Measurements from ENCODE around the gene TMEM196.

TMEM196 gene

DNA sequence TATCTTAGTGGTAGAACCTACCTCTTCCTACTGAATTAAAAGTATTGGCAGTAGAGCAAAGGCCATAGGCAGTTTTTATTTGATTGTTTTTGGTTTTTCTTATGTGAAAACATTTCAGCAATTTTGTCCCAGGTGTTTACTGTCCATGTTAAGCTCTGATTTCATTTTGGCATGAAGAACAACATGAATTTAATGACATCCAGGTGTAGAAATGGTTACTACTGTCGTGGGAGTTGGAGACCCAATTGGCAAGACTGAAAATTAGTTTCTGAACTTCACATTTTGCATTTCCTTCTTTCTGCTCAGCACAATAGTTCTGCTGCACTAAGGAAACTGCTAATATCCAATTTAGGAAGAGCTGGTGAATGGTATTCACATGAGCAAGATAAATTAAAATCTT, 38.0 kb upstream of the TMEM196 start:
- Histone ChIP-seq H3K27me3 (ENCODE audit: insufficient read depth, poor library complexity, severe bottlenecking) (no peaks in the 10 kb centered on the region), H3K27ac (replicated peaks) (no peak overlapping the region), H3K4me3 (replicated peaks; ENCODE audit: insufficient read depth, low read length) (no peak overlapping the region)
- DNase-seq (ENCODE audit: low read depth in 1 of 2, low spot score in 1 of 2) = no peak
- TF ChIP-seq SPI1 (IDR thresholded peaks at IDR 0.05; ENCODE audit: borderline replicate concordance, low read depth) (no peak), CTCF (IDR thresholded peaks at IDR 0.05; ENCODE audit: insufficient read depth, low read length) (no peak), POLR2AphosphoS5 (IDR thresholded peaks at IDR 0.05; ENCODE audit: low read depth) (no peak), GABPA (IDR thresholded peaks at IDR 0.05; ENCODE audit: low read depth) (no peak)
- TF ChIP-seq, protein P1, sequence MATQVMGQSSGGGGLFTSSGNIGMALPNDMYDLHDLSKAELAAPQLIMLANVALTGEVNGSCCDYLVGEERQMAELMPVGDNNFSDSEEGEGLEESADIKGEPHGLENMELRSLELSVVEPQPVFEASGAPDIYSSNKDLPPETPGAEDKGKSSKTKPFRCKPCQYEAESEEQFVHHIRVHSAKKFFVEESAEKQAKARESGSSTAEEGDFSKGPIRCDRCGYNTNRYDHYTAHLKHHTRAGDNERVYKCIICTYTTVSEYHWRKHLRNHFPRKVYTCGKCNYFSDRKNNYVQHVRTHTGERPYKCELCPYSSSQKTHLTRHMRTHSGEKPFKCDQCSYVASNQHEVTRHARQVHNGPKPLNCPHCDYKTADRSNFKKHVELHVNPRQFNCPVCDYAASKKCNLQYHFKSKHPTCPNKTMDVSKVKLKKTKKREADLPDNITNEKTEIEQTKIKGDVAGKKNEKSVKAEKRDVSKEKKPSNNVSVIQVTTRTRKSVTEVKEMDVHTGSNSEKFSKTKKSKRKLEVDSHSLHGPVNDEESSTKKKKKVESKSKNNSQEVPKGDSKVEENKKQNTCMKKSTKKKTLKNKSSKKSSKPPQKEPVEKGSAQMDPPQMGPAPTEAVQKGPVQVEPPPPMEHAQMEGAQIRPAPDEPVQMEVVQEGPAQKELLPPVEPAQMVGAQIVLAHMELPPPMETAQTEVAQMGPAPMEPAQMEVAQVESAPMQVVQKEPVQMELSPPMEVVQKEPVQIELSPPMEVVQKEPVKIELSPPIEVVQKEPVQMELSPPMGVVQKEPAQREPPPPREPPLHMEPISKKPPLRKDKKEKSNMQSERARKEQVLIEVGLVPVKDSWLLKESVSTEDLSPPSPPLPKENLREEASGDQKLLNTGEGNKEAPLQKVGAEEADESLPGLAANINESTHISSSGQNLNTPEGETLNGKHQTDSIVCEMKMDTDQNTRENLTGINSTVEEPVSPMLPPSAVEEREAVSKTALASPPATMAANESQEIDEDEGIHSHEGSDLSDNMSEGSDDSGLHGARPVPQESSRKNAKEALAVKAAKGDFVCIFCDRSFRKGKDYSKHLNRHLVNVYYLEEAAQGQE (IDR thresholded peaks at IDR 0.05; ENCODE audit: insufficient replicate concordance, low read depth) = no peak

DNA sequence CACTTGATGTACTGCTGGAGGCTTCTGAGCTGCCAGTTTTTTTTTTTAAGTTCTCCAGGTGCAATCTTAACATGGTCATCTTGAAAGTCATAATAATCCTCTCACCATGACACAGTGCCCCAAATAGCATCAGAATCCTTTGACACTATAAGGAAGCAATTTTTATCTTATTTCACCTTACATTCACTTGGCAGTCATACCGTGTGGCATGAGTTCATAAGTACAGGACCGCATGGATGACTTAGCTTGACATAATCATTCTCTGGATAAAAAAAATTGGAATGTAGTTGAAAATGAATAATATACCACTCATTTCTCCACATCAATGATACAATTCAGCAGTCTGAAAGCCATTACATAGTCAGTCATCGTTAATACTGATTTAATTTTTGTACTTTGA, 25.6 kb upstream of the TMEM196 start:
- Histone ChIP-seq H3K4me3 (replicated peaks; ENCODE audit: insufficient read depth, low read length) (no peak overlapping the region), H3K27me3 (ENCODE audit: insufficient read depth, poor library complexity, severe bottlenecking) (no peaks in the 10 kb centered on the region), H3K27ac (replicated peaks) (no peak overlapping the region)
- no peak for DNase-seq (ENCODE audit: low read depth in 1 of 2, low spot score in 1 of 2)
- TF ChIP-seq SPI1 (IDR thresholded peaks at IDR 0.05; ENCODE audit: borderline replicate concordance, low read depth) = no peak
- TF ChIP-seq, protein P1 (IDR thresholded peaks at IDR 0.05; ENCODE audit: insufficient replicate concordance, low read depth) = no peak
- no peak for TF ChIP-seq POLR2AphosphoS5 (IDR thresholded peaks at IDR 0.05; ENCODE audit: low read depth)
- no peak for TF ChIP-seq GABPA (IDR thresholded peaks at IDR 0.05; ENCODE audit: low read depth)
- TF ChIP-seq CTCF (IDR thresholded peaks at IDR 0.05; ENCODE audit: insufficient read depth, low read length) = no peak

GRCh38 chr7:19783541-19783940, 10.1 kb upstream of the TMEM196 start:
- Histone ChIP-seq H3K27ac (replicated peaks) (no peak overlapping the region), H3K27me3 (ENCODE audit: insufficient read depth, poor library complexity, severe bottlenecking) (no peaks in the 10 kb centered on the region), H3K4me3 (replicated peaks; ENCODE audit: insufficient read depth, low read length) (no peak overlapping the region)
- no peak for DNase-seq (ENCODE audit: low read depth in 1 of 2, low spot score in 1 of 2)
- TF ChIP-seq SPI1 (IDR thresholded peaks at IDR 0.05; ENCODE audit: borderline replicate concordance, low read depth) (no peak), POLR2AphosphoS5 (IDR thresholded peaks at IDR 0.05; ENCODE audit: low read depth) (no peak), GABPA (IDR thresholded peaks at IDR 0.05; ENCODE audit: low read depth) (no peak), CTCF (IDR thresholded peaks at IDR 0.05; ENCODE audit: insufficient read depth, low read length) (no peak)
- TF ChIP-seq, protein P1 (IDR thresholded peaks at IDR 0.05; ENCODE audit: insufficient replicate concordance, low read depth) = no peak
